ENCODE data around the gene EXTL2. TPM values are rescaled to one million over a fixed set of nuclear protein-coding genes. Genes with fewer than 3 reads are reported as not detected.
"Not testable (repeated sequence)": the region's sequence is repeated elsewhere in the genome, so short reads cannot be mapped to it uniquely, and the experiment has no call there.

The EXTL2 gene
- total and polyA plus RNA-seq, 9 donors: 13.1 to 28.4 (median 16.0) TPM

GRCh38 chr1:100834777-100835660 lies 59.6 kb downstream of the EXTL2 start:
- intact Hi-C loops (cut with DNase I): no loop called here
- WGBS, 3 donors: 72 to 78% (median 77%) methylated on average over 6 of the region's 6 CpGs
- no peaks in the 10 kb centered on the region for H3K27me3 ChIP-seq
- H3K36me3 ChIP-seq: no peaks in the 10 kb centered on the region
- H3K27ac ChIP-seq: no peak overlapping the region
- TF ChIP-seq CTCF (IDR thresholded peaks at IDR 0.05): no peak
- no peak for TF ChIP-seq EP300 (IDR thresholded peaks at IDR 0.05)
- no peak for TF ChIP-seq POLR2A (IDR thresholded peaks at IDR 0.05)
- H3K4me1 ChIP-seq (ENCODE audit: insufficient read depth): no peaks in the 10 kb centered on the region
- H3K9me3 ChIP-seq: no peaks in the 10 kb centered on the region
- H3K4me3 ChIP-seq: no peak overlapping the region
- no peak for DNase-seq

GRCh38 chr1:100832694-100833428 lies 61.8 kb downstream of the EXTL2 start:
- WGBS, 3 donors: 85% methylated on average over 6 of the region's 6 CpGs
- Histone ChIP-seq H3K4me1 (ENCODE audit: insufficient read depth) (no peaks in the 10 kb centered on the region), H3K9me3 (no peaks in the 10 kb centered on the region), H3K4me3 (no peak overlapping the region), H3K27me3 (no peaks in the 10 kb centered on the region), H3K36me3 (no peaks in the 10 kb centered on the region), H3K27ac (no peak overlapping the region)
- DNase-seq: no peak
- intact Hi-C loops (cut with DNase I): no loop called here
- TF ChIP-seq EP300 (IDR thresholded peaks at IDR 0.05): no peak
- no peak for TF ChIP-seq POLR2A (IDR thresholded peaks at IDR 0.05)
- no peak for TF ChIP-seq CTCF (IDR thresholded peaks at IDR 0.05)

- H3K27me3 ChIP-seq; intact Hi-C loops (cut with DNase I); H3K4me3 ChIP-seq; H3K27ac ChIP-seq; DNase-seq; H3K4me1 ChIP-seq (ENCODE audit: insufficient read depth); H3K9me3 ChIP-seq; H3K36me3 ChIP-seq: not testable (repeated sequence)
- 89 to 91% (median 90%) methylated on average over 2 of the region's 2 CpGs for WGBS, 3 donors
Measured at GRCh38 chr1:100825666-100826065, 69.0 kb downstream of the EXTL2 start.

Other genes starting within 250 kb of the EXTL2 start
- 10 to 100 TPM; 19.0 to 52.6 (median 30.0) TPM for gene VCAM1, start 175.1 kb downstream of the EXTL2 start, total RNA-seq
- gene VCAM1, start 175.1 kb downstream of the EXTL2 start, polyA plus RNA-seq: 10 to 100 TPM; 47.7 to 91.4 TPM
- 10 to 100 TPM; 11.7 to 25.3 (median 15.7) TPM for gene SLC30A7, start 1.2 kb upstream of the EXTL2 start, total RNA-seq
- gene SLC30A7, start 1.2 kb upstream of the EXTL2 start, polyA plus RNA-seq: 1 to 10 TPM; 4.1 to 8.8 TPM
- 10 to 100 TPM; 24.0 to 68.8 (median 44.7) TPM for gene DPH5, start 130.9 kb upstream of the EXTL2 start, total RNA-seq
- 10 to 100 TPM; 55.8 to 77.2 TPM for gene DPH5, start 130.9 kb upstream of the EXTL2 start, polyA plus RNA-seq